ENCODE measurements around the gene TKT. TPM values are rescaled to one million over a fixed set of nuclear protein-coding genes. Genes with fewer than 3 reads are reported as not detected.

The TKT gene
- polyA plus RNA-seq, 1 donor from 2014 or later, result 194 TPM

GRCh38 chr3:53274938-53275605 lies 19.2 kb upstream of the TKT start:
- Histone ChIP-seq H4K20me1 (ENCODE audit: insufficient read depth) (no peaks in the 10 kb centered on the region), H3K9me3 (ENCODE audit: low read length) (no peaks in the 10 kb centered on the region), H3K4me3 (ENCODE audit: low read length) (no peak overlapping the region), H3K36me3 (ENCODE audit: insufficient read depth, low read length) (no peaks in the 10 kb centered on the region), H3K79me2 (replicated peaks; ENCODE audit: insufficient read depth, low read length) (no peaks in the 10 kb centered on the region), H3K4me2 (ENCODE audit: low read length) (no peak overlapping the region), H3K27ac (ENCODE audit: low read length) (no peak overlapping the region), H2AFZ (ENCODE audit: low read depth, low read length) (no peak overlapping the region), H3F3A (ENCODE audit: insufficient read depth, low read length, poor library complexity, severe bottlenecking) (no peaks in the 10 kb centered on the region), H3K9ac (ENCODE audit: low read length) (no peak overlapping the region), H3K9me2 (ENCODE audit: insufficient read depth, low read length) (no peaks in the 10 kb centered on the region), H3K27me3 (ENCODE audit: insufficient read depth, low read depth, low read length) (no peaks in the 10 kb centered on the region)
- no peak for TF ChIP-seq EP300 (conservative IDR thresholded peaks at IDR 0.05; ENCODE audit: poor library complexity, severe bottlenecking)
- no peak for TF ChIP-seq MXI1 (conservative IDR thresholded peaks at IDR 0.05; ENCODE audit: poor library complexity, severe bottlenecking)
- no peak for TF ChIP-seq RAD21 (conservative IDR thresholded peaks at IDR 0.05)
- TF ChIP-seq CTCF (IDR thresholded peaks at IDR 0.05; ENCODE audit: poor library complexity, severe bottlenecking), result no peak
- no peak for TF ChIP-seq REST (IDR thresholded peaks at IDR 0.05; ENCODE audit: borderline replicate concordance)
- TF ChIP-seq TAF1 (IDR thresholded peaks at IDR 0.05; ENCODE audit: low read depth), result no peak
- TF ChIP-seq SMC3 (conservative IDR thresholded peaks at IDR 0.05; ENCODE audit: poor library complexity), result no peak
- no peak for TF ChIP-seq POLR2AphosphoS5 (IDR thresholded peaks at IDR 0.05)
- no peak for TF ChIP-seq EZH2 (IDR thresholded peaks at IDR 0.05; ENCODE audit: borderline replicate concordance, insufficient read depth, low read length, poor library complexity, severe bottlenecking)

GRCh38 chr3:53273146-53273670 lies 17.4 kb upstream of the TKT start:
- no peaks in the 10 kb centered on the region for H3K27me3 ChIP-seq (ENCODE audit: insufficient read depth, low read depth, low read length)
- no peaks in the 10 kb centered on the region for H3K9me2 ChIP-seq (ENCODE audit: insufficient read depth, low read length)
- no peak for TF ChIP-seq REST (IDR thresholded peaks at IDR 0.05; ENCODE audit: borderline replicate concordance)
- TF ChIP-seq SMC3 (conservative IDR thresholded peaks at IDR 0.05; ENCODE audit: poor library complexity), result no peak
- TF ChIP-seq EP300 (conservative IDR thresholded peaks at IDR 0.05; ENCODE audit: poor library complexity, severe bottlenecking), result no peak
- TF ChIP-seq EZH2 (IDR thresholded peaks at IDR 0.05; ENCODE audit: borderline replicate concordance, insufficient read depth, low read length, poor library complexity, severe bottlenecking), result no peak
- TF ChIP-seq CTCF (IDR thresholded peaks at IDR 0.05; ENCODE audit: poor library complexity, severe bottlenecking), result no peak
- TF ChIP-seq RAD21 (conservative IDR thresholded peaks at IDR 0.05), result no peak
- TF ChIP-seq POLR2AphosphoS5 (IDR thresholded peaks at IDR 0.05), result no peak
- no peak for TF ChIP-seq TAF1 (IDR thresholded peaks at IDR 0.05; ENCODE audit: low read depth)
- no peak for TF ChIP-seq MXI1 (conservative IDR thresholded peaks at IDR 0.05; ENCODE audit: poor library complexity, severe bottlenecking)
- H3F3A ChIP-seq (ENCODE audit: insufficient read depth, low read length, poor library complexity, severe bottlenecking), result no peaks in the 10 kb centered on the region
- no peaks in the 10 kb centered on the region for H4K20me1 ChIP-seq (ENCODE audit: insufficient read depth)
- H3K79me2 ChIP-seq (replicated peaks; ENCODE audit: insufficient read depth, low read length), result no peaks in the 10 kb centered on the region
- no peaks in the 10 kb centered on the region for H3K9me3 ChIP-seq (ENCODE audit: low read length)
- H3K36me3 ChIP-seq (ENCODE audit: insufficient read depth, low read length), result no peaks in the 10 kb centered on the region
- no peak overlapping the region for H2AFZ ChIP-seq (ENCODE audit: low read depth, low read length)
- no peak overlapping the region for H3K9ac ChIP-seq (ENCODE audit: low read length)
- H3K4me2 ChIP-seq (ENCODE audit: low read length), result no peak overlapping the region
- H3K4me3 ChIP-seq (ENCODE audit: low read length), result no peak overlapping the region
- no peak overlapping the region for H3K27ac ChIP-seq (ENCODE audit: low read length)

Measured in neural cell (in vitro differentiated cells).